ENCODE measurements around the gene FIGNL1. TPM values are rescaled to one million over a fixed set of nuclear protein-coding genes. Genes with fewer than 3 reads are reported as not detected.

The FIGNL1 gene
- total RNA-seq, 1 experiment from 2014 or later: 27.8 TPM

GRCh38 chr7:50476953-50477625 lies 26.9 kb upstream of the FIGNL1 start:
- H3K4me2 ChIP-seq (ENCODE audit: low read depth, low read length, poor library complexity, severe bottlenecking): no peak overlapping the region
- DNase-seq: no peak
- H3K9me2 ChIP-seq (replicated peaks; ENCODE audit: insufficient read depth, low read length): no peaks in the 10 kb centered on the region

GRCh38 chr7:50475340-50475739 lies 25.2 kb upstream of the FIGNL1 start:
- Histone ChIP-seq H2AFZ (ENCODE audit: low read length) (no peak overlapping the region), H3K4me2 (ENCODE audit: low read depth, low read length, poor library complexity, severe bottlenecking) (no peak overlapping the region), H3K36me3 (ENCODE audit: insufficient read depth, low read length) (no peaks in the 10 kb centered on the region), H3K9ac (ENCODE audit: low read length) (no peak overlapping the region), H3K4me3 (ENCODE audit: low read length) (no peak overlapping the region), H3K79me2 (ENCODE audit: low read length) (no peaks in the 10 kb centered on the region), H3K9me2 (replicated peaks; ENCODE audit: insufficient read depth, low read length) (no peaks in the 10 kb centered on the region), H3K9me3 (ENCODE audit: low read length) (no peaks in the 10 kb centered on the region), H4K20me1 (ENCODE audit: insufficient read depth, low read depth, low read length) (no peaks in the 10 kb centered on the region), H3K27ac (ENCODE audit: low read length) (no peak overlapping the region), H3K27me3 (ENCODE audit: low read length) (no peaks in the 10 kb centered on the region), H3K4me1 (ENCODE audit: low read length) (no peaks in the 10 kb centered on the region)
- DNase-seq: no peak

More at GRCh38 chr7:50476953-50477625, 26.9 kb upstream of the FIGNL1 start:
- Histone ChIP-seq H3K27ac (ENCODE audit: low read length) (no peak overlapping the region), H3K4me1 (ENCODE audit: low read length) (no peaks in the 10 kb centered on the region), H3K9ac (ENCODE audit: low read length) (no peak overlapping the region), H4K20me1 (ENCODE audit: insufficient read depth, low read depth, low read length) (no peaks in the 10 kb centered on the region), H3K9me3 (ENCODE audit: low read length) (no peaks in the 10 kb centered on the region), H3K4me3 (ENCODE audit: low read length) (no peak overlapping the region), H3K36me3 (ENCODE audit: insufficient read depth, low read length) (no peaks in the 10 kb centered on the region), H3K79me2 (ENCODE audit: low read length) (no peaks in the 10 kb centered on the region), H3K27me3 (ENCODE audit: low read length) (no peaks in the 10 kb centered on the region), H2AFZ (ENCODE audit: low read length) (no peak overlapping the region)

GRCh38 chr7:50474382-50475160 lies 24.4 kb upstream of the FIGNL1 start:
- H3K27me3 ChIP-seq (ENCODE audit: low read length): no peaks in the 10 kb centered on the region
- no peaks in the 10 kb centered on the region for H3K79me2 ChIP-seq (ENCODE audit: low read length)
- H4K20me1 ChIP-seq (ENCODE audit: insufficient read depth, low read depth, low read length): no peaks in the 10 kb centered on the region
- no peaks in the 10 kb centered on the region for H3K9me2 ChIP-seq (replicated peaks; ENCODE audit: insufficient read depth, low read length)
- H3K9me3 ChIP-seq (ENCODE audit: low read length): no peaks in the 10 kb centered on the region
- no peak overlapping the region for H3K9ac ChIP-seq (ENCODE audit: low read length)
- DNase-seq: no peak
- H3K27ac ChIP-seq (ENCODE audit: low read length): no peak overlapping the region
- H3K4me2 ChIP-seq (ENCODE audit: low read depth, low read length, poor library complexity, severe bottlenecking): no peak overlapping the region
- H3K4me3 ChIP-seq (ENCODE audit: low read length): no peak overlapping the region
- H2AFZ ChIP-seq (ENCODE audit: low read length): no peak overlapping the region
- no peaks in the 10 kb centered on the region for H3K4me1 ChIP-seq (ENCODE audit: low read length)
- H3K36me3 ChIP-seq (ENCODE audit: insufficient read depth, low read length): no peaks in the 10 kb centered on the region

GRCh38 chr7:50473531-50473930 lies 23.4 kb upstream of the FIGNL1 start:
- no peaks in the 10 kb centered on the region for H3K36me3 ChIP-seq (ENCODE audit: insufficient read depth, low read length)
- no peaks in the 10 kb centered on the region for H3K27me3 ChIP-seq (ENCODE audit: low read length)
- no peaks in the 10 kb centered on the region for H3K9me3 ChIP-seq (ENCODE audit: low read length)
- H2AFZ ChIP-seq (ENCODE audit: low read length): no peak overlapping the region
- H3K79me2 ChIP-seq (ENCODE audit: low read length): no peaks in the 10 kb centered on the region
- H3K4me2 ChIP-seq (ENCODE audit: low read depth, low read length, poor library complexity, severe bottlenecking): no peak overlapping the region
- no peak overlapping the region for H3K4me3 ChIP-seq (ENCODE audit: low read length)
- H4K20me1 ChIP-seq (ENCODE audit: insufficient read depth, low read depth, low read length): no peaks in the 10 kb centered on the region
- H3K27ac ChIP-seq (ENCODE audit: low read length): no peak overlapping the region
- no peaks in the 10 kb centered on the region for H3K9me2 ChIP-seq (replicated peaks; ENCODE audit: insufficient read depth, low read length)
- no peak for DNase-seq
- H3K9ac ChIP-seq (ENCODE audit: low read length): no peak overlapping the region
- H3K4me1 ChIP-seq (ENCODE audit: low read length): no peaks in the 10 kb centered on the region

- no peak overlapping the region for H3K27ac ChIP-seq (ENCODE audit: low read length)
- H3K79me2 ChIP-seq (ENCODE audit: low read length): no peaks in the 10 kb centered on the region
- H3K4me3 ChIP-seq (ENCODE audit: low read length): no peak overlapping the region
- no peaks in the 10 kb centered on the region for H3K27me3 ChIP-seq (ENCODE audit: low read length)
- H3K36me3 ChIP-seq (ENCODE audit: insufficient read depth, low read length): no peaks in the 10 kb centered on the region
- no peak overlapping the region for H3K4me2 ChIP-seq (ENCODE audit: low read depth, low read length, poor library complexity, severe bottlenecking)
- no peaks in the 10 kb centered on the region for H3K9me2 ChIP-seq (replicated peaks; ENCODE audit: insufficient read depth, low read length)
- no peak for DNase-seq
- H3K9ac ChIP-seq (ENCODE audit: low read length): no peak overlapping the region
- no peaks in the 10 kb centered on the region for H4K20me1 ChIP-seq (ENCODE audit: insufficient read depth, low read depth, low read length)
- no peaks in the 10 kb centered on the region for H3K9me3 ChIP-seq (ENCODE audit: low read length)
- H3K4me1 ChIP-seq (ENCODE audit: low read length): peaks cover 9% of the 10 kb centered on the region
- no peak overlapping the region for H2AFZ ChIP-seq (ENCODE audit: low read length)
Measured at GRCh38 chr7:50472427-50472826, 22.3 kb upstream of the FIGNL1 start.

GRCh38 chr7:50471970-50472369 lies 21.8 kb upstream of the FIGNL1 start:
- Histone ChIP-seq H3K9me3 (ENCODE audit: low read length) (no peaks in the 10 kb centered on the region), H3K4me2 (ENCODE audit: low read depth, low read length, poor library complexity, severe bottlenecking) (no peak overlapping the region), H2AFZ (ENCODE audit: low read length) (no peak overlapping the region), H3K9ac (ENCODE audit: low read length) (no peak overlapping the region), H3K79me2 (ENCODE audit: low read length) (no peaks in the 10 kb centered on the region), H3K9me2 (replicated peaks; ENCODE audit: insufficient read depth, low read length) (no peaks in the 10 kb centered on the region), H3K4me1 (ENCODE audit: low read length) (peaks cover 9% of the 10 kb centered on the region), H3K27ac (ENCODE audit: low read length) (no peak overlapping the region), H3K27me3 (ENCODE audit: low read length) (no peaks in the 10 kb centered on the region), H3K36me3 (ENCODE audit: insufficient read depth, low read length) (no peaks in the 10 kb centered on the region), H3K4me3 (ENCODE audit: low read length) (no peak overlapping the region), H4K20me1 (ENCODE audit: insufficient read depth, low read depth, low read length) (no peaks in the 10 kb centered on the region)
- no peak for DNase-seq

GRCh38 chr7:50470250-50471163 lies 20.4 kb upstream of the FIGNL1 start:
- Histone ChIP-seq H2AFZ (ENCODE audit: low read length) (no peak overlapping the region), H3K4me3 (ENCODE audit: low read length) (no peak overlapping the region), H3K9ac (ENCODE audit: low read length) (no peak overlapping the region), H3K79me2 (ENCODE audit: low read length) (no peaks in the 10 kb centered on the region), H3K9me3 (ENCODE audit: low read length) (no peaks in the 10 kb centered on the region), H3K4me1 (ENCODE audit: low read length) (peaks cover 9% of the 10 kb centered on the region), H3K36me3 (ENCODE audit: insufficient read depth, low read length) (no peaks in the 10 kb centered on the region), H4K20me1 (ENCODE audit: insufficient read depth, low read depth, low read length) (no peaks in the 10 kb centered on the region), H3K9me2 (replicated peaks; ENCODE audit: insufficient read depth, low read length) (no peaks in the 10 kb centered on the region), H3K4me2 (ENCODE audit: low read depth, low read length, poor library complexity, severe bottlenecking) (no peak overlapping the region), H3K27me3 (ENCODE audit: low read length) (no peaks in the 10 kb centered on the region), H3K27ac (ENCODE audit: low read length) (no peak overlapping the region)
- DNase-seq: no peak

- no peaks in the 10 kb centered on the region for H4K20me1 ChIP-seq (ENCODE audit: insufficient read depth, low read depth, low read length)
- H3K4me3 ChIP-seq (ENCODE audit: low read length): no peak overlapping the region
- H3K27me3 ChIP-seq (ENCODE audit: low read length): no peaks in the 10 kb centered on the region
- H3K9ac ChIP-seq (ENCODE audit: low read length): no peak overlapping the region
- no peaks in the 10 kb centered on the region for H3K36me3 ChIP-seq (ENCODE audit: insufficient read depth, low read length)
- no peak for DNase-seq
- no peaks in the 10 kb centered on the region for H3K9me2 ChIP-seq (replicated peaks; ENCODE audit: insufficient read depth, low read length)
- H3K4me2 ChIP-seq (ENCODE audit: low read depth, low read length, poor library complexity, severe bottlenecking): no peak overlapping the region
- no peaks in the 10 kb centered on the region for H3K79me2 ChIP-seq (ENCODE audit: low read length)
- H2AFZ ChIP-seq (ENCODE audit: low read length): no peak overlapping the region
- H3K4me1 ChIP-seq (ENCODE audit: low read length): peaks cover 9% of the 10 kb centered on the region
- H3K9me3 ChIP-seq (ENCODE audit: low read length): no peaks in the 10 kb centered on the region
- H3K27ac ChIP-seq (ENCODE audit: low read length): no peak overlapping the region
Measured at GRCh38 chr7:50469181-50469580, 19.0 kb upstream of the FIGNL1 start.
